HepG2 (cell line): ENCODE data around the gene TMEM114. TPM values are rescaled to one million over a fixed set of nuclear protein-coding genes. Genes with fewer than 3 reads are reported as not detected.

Experiments
- AHR ChIP-seq: IDR thresholded peaks from 2 replicates; pipeline ENCODE4 v1.6.1; 2018; ENCODE audit warnings: missing genetic modification reagents, missing compliant biosample characterization
- CHD4 ChIP-seq: fragments of 200-600 bp; sonication (generic); IDR thresholded peaks from 2 replicates; pipeline ENCODE4 v1.7.0; 2017; ENCODE audit warnings: mild to moderate bottlenecking, low read length, borderline replicate concordance
- ETV6 ChIP-seq: sonication (generic); formaldehyde crosslinking; conservative IDR thresholded peaks from 2 replicates; pipeline ENCODE4 v1.4.0; 2020; ENCODE audit warnings: missing genetic modification reagents
- GFI1 ChIP-seq: sonication (generic); formaldehyde crosslinking; IDR thresholded peaks from 2 replicates; pipeline ENCODE4 v1.5.0; 2020; ENCODE audit warnings: missing genetic modification reagents, mild to moderate bottlenecking, borderline replicate concordance
- HMGA1 ChIP-seq: sonication (generic); formaldehyde crosslinking; conservative IDR thresholded peaks from 2 replicates; pipeline ENCODE4 v1.4.0; 2020; ENCODE audit warnings: missing genetic modification reagents
- KDM1A ChIP-seq: IDR thresholded peaks from 2 replicates; pipeline ENCODE4 v1.6.1; 2016; ENCODE audit warnings: missing compliant biosample characterization
- KDM4B ChIP-seq: sonication (generic); formaldehyde crosslinking; IDR thresholded peaks from 2 replicates; pipeline ENCODE4 v1.4.0; 2020; ENCODE audit warnings: missing genetic modification reagents
- LBX2 ChIP-seq: sonication (generic); formaldehyde crosslinking; IDR thresholded peaks from 2 replicates; pipeline ENCODE4 v1.5.0; 2020; ENCODE audit warnings: missing genetic modification reagents, mild to moderate bottlenecking, borderline replicate concordance
- MIXL1 ChIP-seq: IDR thresholded peaks from 2 replicates; pipeline ENCODE4 v1.6.1; 2016
- NCOR1 ChIP-seq: fragments of 200-600 bp; sonication (generic); IDR thresholded peaks from 2 replicates; pipeline ENCODE4 v1.7.0; 2017; ENCODE audit warnings: antibody characterized with exemption, low read length, borderline replicate concordance
- SKI ChIP-seq: fragments of 450-650 bp; IDR thresholded peaks from one replicate; pipeline ENCODE4 v1.6.1; 2018; ENCODE audit warnings: mild to moderate bottlenecking; ENCODE audit not compliant: partially characterized antibody
- SNAI1 ChIP-seq: sonication (generic); formaldehyde crosslinking; IDR thresholded peaks from 2 replicates; pipeline ENCODE4 v1.5.0; 2020; ENCODE audit warnings: mild to moderate bottlenecking, missing genetic modification reagents, borderline replicate concordance
- SNAPC2 ChIP-seq: sonication (generic); formaldehyde crosslinking; IDR thresholded peaks from 2 replicates; pipeline ENCODE4 v1.8.1; 2022; ENCODE audit warnings: mild to moderate bottlenecking, missing genetic modification reagents
- ZKSCAN8 ChIP-seq: IDR thresholded peaks from 2 replicates; pipeline ENCODE4 v1.6.1; 2016; ENCODE audit warnings: borderline replicate concordance, missing genetic modification reagents, missing compliant biosample characterization
- ZMYM3 ChIP-seq: sonication (generic); formaldehyde crosslinking; IDR thresholded peaks from 2 replicates; pipeline ENCODE4 v1.5.1; 2020; ENCODE audit warnings: mild to moderate bottlenecking, missing genetic modification reagents
- ZNF20 ChIP-seq: sonication (generic); formaldehyde crosslinking; IDR thresholded peaks from 2 replicates; pipeline ENCODE4 v1.4.0; 2020; ENCODE audit warnings: mild to moderate bottlenecking, moderate library complexity, missing genetic modification reagents
- ZNF614 ChIP-seq: IDR thresholded peaks from 2 replicates; pipeline ENCODE4 v1.6.1; 2018; ENCODE audit warnings: missing biosample characterization, missing genetic modification reagents, inconsistent platforms, borderline replicate concordance
- ZNF761 ChIP-seq: sonication (generic); formaldehyde crosslinking; conservative IDR thresholded peaks from 2 replicates; pipeline ENCODE4 v1.4.0; 2020; ENCODE audit warnings: mild to moderate bottlenecking, missing genetic modification reagents
- ZSCAN30 ChIP-seq: sonication (generic); formaldehyde crosslinking; IDR thresholded peaks from 2 replicates; pipeline ENCODE4 v1.5.0; 2020; ENCODE audit warnings: mild to moderate bottlenecking, missing genetic modification reagents
- polyA plus RNA-seq, 8 experiments: library from polyadenylated mRNA; depleted of rRNA in 3 of 8; stranded (reverse) in 7 of 8; unstranded in 1 of 8; fragments of >200 nt; fragmentation: Illumina TruSeq in 4 of 8; extraction: Trizol in 4 of 8; gene quantifications; 2 replicates each; pipeline versions ENCODE4 v1.2.1 to v1.2.3, GENCODE V29; 2011 to 2016; ENCODE audit warnings: low read depth in 4 of 8, missing spikeins in 1 of 8, mixed read lengths in 1 of 8; ENCODE audit not compliant: insufficient read depth in 1 of 8
- total RNA-seq, 5 experiments: library from RNA; depleted of rRNA; stranded (reverse); fragments of >200 nt; fragmentation: Illumina TruSeq; extraction: Trizol; gene quantifications; 2 replicates each; pipeline ENCODE4 v1.2.3, GENCODE V29; 2016; ENCODE audit warnings: low read depth in 1 of 5

Gene TMEM114
- total and polyA plus RNA-seq, 2 of the 13 experiments (the other 11 are each of a cell fraction or from before 2014, with no cell fraction given) = not detected

- peak; percentile 71; the same call in 1 of the 2 replicates for TF ChIP-seq CHD4
- no peak for TF ChIP-seq KDM4B (CRISPR knock-in tag)
- TF ChIP-seq SNAI1 (CRISPR knock-in tag) = 0 out of 2 replicates have a peak, but pooled peaks have one; percentile 7
- TF ChIP-seq AHR = no peak
- TF ChIP-seq HMGA1 = no peak
- 0 out of 2 replicates have a peak, but pooled peaks have one; percentile 4 for TF ChIP-seq KDM1A
- TF ChIP-seq ZSCAN30 (CRISPR knock-in tag) = 0 out of 2 replicates have a peak, but pooled peaks have one; percentile 51
- 0 out of 2 replicates have a peak, but pooled peaks have one; percentile 27 for TF ChIP-seq NCOR1
- peak; percentile 26; the same call in 1 of the 2 replicates for TF ChIP-seq SNAPC2 (CRISPR knock-in tag)
- TF ChIP-seq ZNF20 (CRISPR knock-in tag) = no peak
- 0 out of 2 replicates have a peak, but pooled peaks have one; percentile 26 for TF ChIP-seq GFI1 (CRISPR knock-in tag)
- TF ChIP-seq ZKSCAN8 = peak; percentile 23; the same call in 1 of the 2 replicates
- no peak for TF ChIP-seq LBX2 (CRISPR knock-in tag)
- no peak for TF ChIP-seq ETV6 (CRISPR knock-in tag)
- no peak for TF ChIP-seq MIXL1 (CRISPR knock-in tag)
- TF ChIP-seq ZNF761 (CRISPR knock-in tag) = no peak
- TF ChIP-seq ZNF614 (CRISPR knock-in tag) = no peak
- 0 out of 2 replicates have a peak, but pooled peaks have one; percentile 34 for TF ChIP-seq ZMYM3 (CRISPR knock-in tag)
- no peak for TF ChIP-seq SKI
Observed at GRCh38 chr16:8621222-8621571, 30.9 kb upstream of the TMEM114 start (continued).
